Measurements from ENCODE around the gene C1QTNF2. TPM values are rescaled to one million over a fixed set of nuclear protein-coding genes. Genes with fewer than 3 reads are reported as not detected.

The C1QTNF2 gene
- total and polyA plus RNA-seq, 2 of the 13 experiments (the other 11 are each of a cell fraction or from before 2014, with no cell fraction given) = not detected

DNA sequence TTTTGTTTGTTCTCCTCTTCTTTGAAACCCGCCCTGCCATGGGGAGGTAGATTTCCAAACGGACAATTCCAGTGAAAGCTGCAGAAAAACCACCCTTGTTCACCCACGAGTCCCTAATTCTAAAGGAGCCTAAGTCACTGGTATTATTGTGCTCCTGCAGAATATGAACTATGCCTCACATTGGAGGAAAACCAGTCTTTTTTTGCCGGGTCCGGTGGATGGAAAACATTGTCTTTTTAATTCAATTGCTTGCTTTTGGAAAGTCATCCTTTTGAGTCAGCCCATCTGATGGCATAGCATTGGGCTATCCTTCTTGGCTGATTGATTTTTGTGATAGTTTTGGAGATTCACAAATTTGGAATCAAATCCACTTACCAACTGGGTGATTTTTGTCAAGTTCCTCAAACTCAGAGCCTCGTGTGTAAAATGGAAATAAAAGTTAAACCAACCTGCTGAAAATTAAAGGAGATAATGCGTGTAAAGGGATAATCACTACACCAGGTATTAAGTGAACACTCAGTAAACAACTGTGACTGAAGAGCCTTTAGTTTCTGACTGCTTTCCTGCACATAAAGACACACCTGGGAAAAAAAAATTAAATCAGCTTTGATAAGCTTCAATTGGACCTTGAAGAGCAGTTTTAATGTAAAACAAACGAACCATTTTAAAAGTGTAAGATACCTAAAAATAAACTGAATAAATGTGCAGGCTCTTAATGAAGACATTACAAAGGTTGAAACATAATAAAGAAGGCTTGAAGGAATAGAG, 57.3 kb downstream of the C1QTNF2 start:
- intact Hi-C loops (cut with micrococcal nuclease; ENCODE audit: unreplicated experiment) (no loop called here), in situ Hi-C loops (cut with HindIII; ENCODE audit: extremely low pct_ligation_motif_present, low pct_unique_long_range_greater_than_20kb) (no loop called here)
- peak overlapping the region; percentile 76 for H3K4me2 ChIP-seq (ENCODE audit: low read depth, low read length)
- 14% methylated on average over 8 of the region's 8 CpGs for WGBS (ENCODE audit: low lambda C conversion rate)
- POLR2A ChIA-PET = interaction anchor here (1.5 kb wide), 1 partner anchor 32 kb away, joined by 3 read pairs; no protein-coding TSS in a partner anchor
- FAIRE-seq (no peak), ATAC-seq (no peak), DNase-seq (ENCODE audit: low spot score) (no peak)
- H3K27me3 ChIP-seq (ENCODE audit: control insufficient read depth in 1 of 2, insufficient read depth in 2 of 2, low read length in 2 of 2) = peaks cover 0 to 3% of the 10 kb centered on the region in 2 experiments; a peak in 2 of 5 replicates
- TF ChIP-seq GATAD2A (CRISPR knock-in tag; IDR thresholded peaks at IDR 0.05) (0 out of 2 replicates have a peak, but pooled peaks have one; percentile 4), KDM5A (IDR thresholded peaks at IDR 0.05; ENCODE audit: borderline replicate concordance, low read length) (no peak), FOSL2 (CRISPR knock-in tag; IDR thresholded peaks at IDR 0.05) (0 out of 2 replicates have a peak, but pooled peaks have one; percentile 1), ZMYM4 (CRISPR knock-in tag; IDR thresholded peaks at IDR 0.05) (0 out of 2 replicates have a peak, but pooled peaks have one; percentile 1), CBX2 (IDR thresholded peaks at IDR 0.05; ENCODE audit: low read depth, low read length) (0 out of 2 replicates have a peak, but pooled peaks have one; percentile 34), CBX2 (CRISPR knock-in tag; IDR thresholded peaks at IDR 0.05; ENCODE audit: low read depth) (no peak), SMARCE1 (IDR thresholded peaks at IDR 0.05; ENCODE audit: borderline replicate concordance) (no peak)
- no peaks in the 10 kb centered on the region for H3K36me3 ChIP-seq (replicated peaks in 1 of 2; ENCODE audit: control insufficient read depth in 1 of 2, insufficient read depth in 2 of 2, low read length in 2 of 2)
- H4K20me1 ChIP-seq (ENCODE audit: insufficient read depth, low read length) = no peaks in the 10 kb centered on the region
- H3K9ac ChIP-seq (ENCODE audit: insufficient read depth, low read depth, low read length) = peak overlapping the region; percentile 60; the same call in 1 of the 2 replicates
- H3K27ac ChIP-seq (ENCODE audit: extremely low read length, insufficient read depth, low read length) = peak overlapping the region; percentile 27
- peaks cover 41% of the 10 kb centered on the region for H3K4me1 ChIP-seq (ENCODE audit: insufficient read depth, low read length)
- H3K79me2 ChIP-seq (ENCODE audit: insufficient read depth, low read length) = no peaks in the 10 kb centered on the region
- H3K9me3 ChIP-seq (ENCODE audit: low read length) = no peaks in the 10 kb centered on the region
- peak overlapping the region; percentile 59 to 74 (median 65) for H3K4me3 ChIP-seq (replicated peaks in 1 of 3; ENCODE audit: insufficient read depth in 1 of 3, low read depth in 2 of 3, low read length in 3 of 3)
- H2AFZ ChIP-seq (ENCODE audit: low read length) = no peak overlapping the region
- CTCF ChIA-PET (ENCODE audit: low intra/inter-chr PET ratio, low total read pairs) = no interaction called here
- TSS peak; percentile 82 for BruUV-seq (replicated peaks)
